HCT116 (cell line): Measurements from ENCODE around the gene MORN4.

Source experiments
- CTCF ChIP-seq, 3 experiments: fragments of 200-600 bp in 1 of 3; sonication (generic) in 1 of 3; IDR thresholded peaks in 2 of 3; conservative IDR thresholded peaks in 1 of 3; 2 replicates each; pipeline ENCODE4 v1.5.1; 2012 to 2017; ENCODE audit warnings: low read depth in 2 of 3, low read length in 2 of 3, antibody characterized with exemption in 1 of 3, borderline replicate concordance in 1 of 3, control low read depth in 1 of 3, mild to moderate bottlenecking in 1 of 3, mixed read lengths in 1 of 3, mixed run types in 1 of 3, moderate library complexity in 1 of 3; ENCODE audit not compliant: insufficient read depth in 1 of 3
- EZH2 ChIP-seq: fragments of 200-600 bp; sonication (generic); IDR thresholded peaks from 2 replicates; pipeline ENCODE4 v1.6.1; 2017; ENCODE audit warnings: antibody characterized with exemption, mixed run types
- POLR2AphosphoS5 ChIP-seq: IDR thresholded peaks from 2 replicates; pipeline ENCODE4 v1.6.1; 2011; ENCODE audit warnings: mild to moderate bottlenecking, low read depth, low read length, moderate library complexity

- TF ChIP-seq CTCF (IDR thresholded peaks at IDR 0.05 in 2 of 3, conservative IDR thresholded peaks at IDR 0.05 in 1 of 3; ENCODE audit: borderline replicate concordance in 1 of 3, insufficient read depth in 1 of 3, low read depth in 2 of 3, low read length in 2 of 3) = no peak
- no peak for TF ChIP-seq EZH2
- TF ChIP-seq POLR2AphosphoS5 = no peak
Measured at GRCh38 chr10:97682042-97682441, 48.7 kb upstream of the MORN4 start.
